WTC11 (cell line): Measurements from ENCODE around the gene MEPCE. TPM values are rescaled to one million over a fixed set of nuclear protein-coding genes. Genes with fewer than 3 reads are reported as not detected.

Experiments
- ATAC-seq: fragments of 200-7000 bp; cut with Tn5 transposase; 2 replicates; pipeline ENCODE4 v1.10.0; 2021; ENCODE audit warnings: mild to moderate bottlenecking, moderate library complexity
- CTCF ChIA-PET: fragments of 300-600 bp; sonication (Branson Sonifier 250); formaldehyde crosslinking; loops from one replicate; lab custom pipeline; 2021; ENCODE audit warnings: antibody characterized with exemption; lab: Charles Lee
- POLR2A ChIA-PET: fragments of 350-600 bp; sonication (Branson Sonifier 250); formaldehyde crosslinking; loops from one replicate; lab custom pipeline; 2021; ENCODE audit warnings: antibody characterized with exemption; lab: Charles Lee
- DNase-seq: peaks from one replicate; pipeline ENCODE4 v3.0.0; 2021; ENCODE audit warnings: low spot score
- H3K27ac Mint-ChIP-seq: 2 replicates; pipeline ENCODE4 v1.8.0; 2021; ENCODE audit warnings: mixed read lengths
- H3K27me3 Mint-ChIP-seq: 2 replicates; pipeline ENCODE4 v1.8.0; 2021; ENCODE audit warnings: low read depth, mild to moderate bottlenecking, moderate library complexity, mixed read lengths
- H3K36me3 Mint-ChIP-seq: 2 replicates; pipeline ENCODE4 v1.8.0; 2021; ENCODE audit warnings: mixed read lengths
- H3K4me1 Mint-ChIP-seq: 2 replicates; pipeline ENCODE4 v1.8.0; 2022; ENCODE audit warnings: mixed read lengths
- H3K4me3 Mint-ChIP-seq: 2 replicates; pipeline ENCODE4 v1.8.0; 2021; ENCODE audit warnings: mild to moderate bottlenecking, moderate library complexity, mixed read lengths
- H3K9me3 Mint-ChIP-seq: 2 replicates; pipeline ENCODE4 v1.8.0; 2021; ENCODE audit warnings: mixed read lengths
- ELF4 ChIP-seq: sonication (generic); formaldehyde crosslinking; IDR thresholded peaks from 2 replicates; pipeline ENCODE4 v1.8.1; 2022; ENCODE audit warnings: low read depth, mild to moderate bottlenecking, moderate library complexity, missing genetic modification reagents
- EMX1 ChIP-seq: fragments of 250-450 bp; sonication (Bioruptor Pico); IDR thresholded peaks from 2 replicates; pipeline ENCODE4 v1.8.0; 2021; ENCODE audit warnings: mild to moderate bottlenecking
- FOXP4 ChIP-seq: sonication (generic); formaldehyde crosslinking; IDR thresholded peaks from 2 replicates; pipeline ENCODE4 v1.8.0; 2022; ENCODE audit warnings: mild to moderate bottlenecking, missing genetic modification reagents
- GRHL2 ChIP-seq: fragments of 250-450 bp; sonication (Bioruptor Pico); IDR thresholded peaks from 2 replicates; pipeline ENCODE4 v1.8.0; 2022; ENCODE audit warnings: mild to moderate bottlenecking, moderate library complexity; ENCODE audit not compliant: insufficient replicate concordance, severe bottlenecking
- HMGXB4 ChIP-seq: sonication (generic); formaldehyde crosslinking; IDR thresholded peaks from 2 replicates; pipeline ENCODE4 v1.8.1; 2023; ENCODE audit warnings: mild to moderate bottlenecking, moderate library complexity, missing genetic modification reagents
- IRF1 ChIP-seq: sonication (generic); formaldehyde crosslinking; IDR thresholded peaks from 2 replicates; pipeline ENCODE4 v1.8.0; 2023; ENCODE audit warnings: missing genetic modification reagents
- JUN ChIP-seq: sonication (generic); formaldehyde crosslinking; IDR thresholded peaks from 2 replicates; pipeline ENCODE4 v1.8.0; 2023; ENCODE audit warnings: mild to moderate bottlenecking, missing genetic modification reagents
- NR1H2 ChIP-seq: sonication (generic); formaldehyde crosslinking; IDR thresholded peaks from 2 replicates; pipeline ENCODE4 v1.9.0; 2021; ENCODE audit warnings: mild to moderate bottlenecking, moderate library complexity, missing genetic modification reagents
- OVOL2 ChIP-seq: fragments of 250-450 bp; sonication (Bioruptor Pico); IDR thresholded peaks from 2 replicates; pipeline ENCODE4 v1.9.0; 2021; ENCODE audit warnings: mild to moderate bottlenecking, borderline replicate concordance
- RELA ChIP-seq: sonication (generic); formaldehyde crosslinking; IDR thresholded peaks from 2 replicates; pipeline ENCODE4 v1.8.1; 2022; ENCODE audit warnings: missing genetic modification reagents, mild to moderate bottlenecking, borderline replicate concordance
- RORB ChIP-seq: fragments of 250-450 bp; sonication (Bioruptor Pico); IDR thresholded peaks from 2 replicates; pipeline ENCODE4 v1.9.0; 2021; ENCODE audit warnings: mild to moderate bottlenecking
- SOX15 ChIP-seq: fragments of 250-450 bp; sonication (Bioruptor Pico); IDR thresholded peaks from 2 replicates; pipeline ENCODE4 v1.9.0; 2021; ENCODE audit warnings: mild to moderate bottlenecking
- SP1 ChIP-seq: sonication (generic); formaldehyde crosslinking; conservative IDR thresholded peaks from 2 replicates; pipeline ENCODE4 v1.8.1; 2022; ENCODE audit warnings: missing genetic modification reagents
- ZBTB21 ChIP-seq: sonication (generic); formaldehyde crosslinking; IDR thresholded peaks from 2 replicates; pipeline ENCODE4 v1.8.1; 2023; ENCODE audit warnings: mild to moderate bottlenecking, missing genetic modification reagents, borderline replicate concordance
- ZNF121 ChIP-seq: sonication (generic); formaldehyde crosslinking; IDR thresholded peaks from 2 replicates; pipeline ENCODE4 v1.8.0; 2023; ENCODE audit warnings: missing genetic modification reagents
- ZNF232 ChIP-seq: sonication (generic); formaldehyde crosslinking; IDR thresholded peaks from 2 replicates; pipeline ENCODE4 v1.8.0; 2022; ENCODE audit warnings: mild to moderate bottlenecking, missing genetic modification reagents
- ZNF281 ChIP-seq: sonication (generic); formaldehyde crosslinking; IDR thresholded peaks from 2 replicates; pipeline ENCODE4 v1.8.0; 2023; ENCODE audit warnings: mild to moderate bottlenecking, missing genetic modification reagents
- total RNA-seq: library from RNA; stranded (reverse); gene quantifications from 3 replicates; pipeline ENCODE4 v1.2.3, GENCODE V29; 2021
- TF ChIP-seq, protein P1 (sequence below): sonication (generic); formaldehyde crosslinking; IDR thresholded peaks from 2 replicates; pipeline ENCODE4 v1.8.1; 2022; ENCODE audit warnings: low read depth, missing genetic modification reagents, borderline replicate concordance
- TF ChIP-seq, protein P2 (sequence below): sonication (generic); formaldehyde crosslinking; conservative IDR thresholded peaks from 2 replicates; pipeline ENCODE4 v1.8.1; 2023; ENCODE audit warnings: mild to moderate bottlenecking, low read depth, missing genetic modification reagents, moderate library complexity

Gene MEPCE
- total RNA-seq, 1 experiment from 2014 or later, result 41.9 TPM

DNA sequence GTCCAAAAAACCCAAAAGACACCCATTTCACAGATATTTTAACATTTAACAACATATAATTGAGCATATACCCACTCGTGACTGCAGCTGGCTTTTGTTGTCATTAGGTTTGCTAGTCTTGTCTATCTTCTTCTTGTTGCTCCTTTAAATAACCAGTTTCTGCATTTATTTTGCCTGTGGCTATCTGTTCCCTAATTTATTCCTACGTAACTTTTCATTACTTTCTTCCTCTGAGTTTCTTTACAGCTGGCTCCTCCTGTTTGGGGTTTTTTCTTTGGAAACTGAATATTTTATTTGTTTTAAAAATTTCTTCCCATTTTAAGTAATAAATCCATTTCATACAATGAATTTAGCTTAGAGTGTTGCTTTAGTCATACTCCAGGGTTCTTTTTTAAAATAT lies 41.9 kb upstream of the MEPCE start (continued):
- no peak for TF ChIP-seq HMGXB4 (CRISPR knock-in tag)

- CTCF ChIA-PET, result interaction anchor here (1.0 to 1.2 kb wide), 2 partner anchors 8 to 18 kb away, joined by 4 to 5 read pairs; no protein-coding TSS in a partner anchor
- no peak overlapping the region for H3K27ac Mint-ChIP-seq
- DNase-seq (no peak), ATAC-seq (no peak)
- H3K4me1 Mint-ChIP-seq, result peaks cover 3% of the 10 kb centered on the region; the same call in 1 of the 2 replicates
- no peaks in the 10 kb centered on the region for H3K36me3 Mint-ChIP-seq
- no peak overlapping the region for H3K4me3 Mint-ChIP-seq
- H3K27me3 Mint-ChIP-seq, result peaks cover 3% of the 10 kb centered on the region
- POLR2A ChIA-PET, result no interaction called here
- no peak for TF ChIP-seq ELF4
- TF ChIP-seq JUN (CRISPR knock-in tag), result no peak
- TF ChIP-seq SOX15 (CRISPR knock-in tag), result no peak
- TF ChIP-seq, protein P1, sequence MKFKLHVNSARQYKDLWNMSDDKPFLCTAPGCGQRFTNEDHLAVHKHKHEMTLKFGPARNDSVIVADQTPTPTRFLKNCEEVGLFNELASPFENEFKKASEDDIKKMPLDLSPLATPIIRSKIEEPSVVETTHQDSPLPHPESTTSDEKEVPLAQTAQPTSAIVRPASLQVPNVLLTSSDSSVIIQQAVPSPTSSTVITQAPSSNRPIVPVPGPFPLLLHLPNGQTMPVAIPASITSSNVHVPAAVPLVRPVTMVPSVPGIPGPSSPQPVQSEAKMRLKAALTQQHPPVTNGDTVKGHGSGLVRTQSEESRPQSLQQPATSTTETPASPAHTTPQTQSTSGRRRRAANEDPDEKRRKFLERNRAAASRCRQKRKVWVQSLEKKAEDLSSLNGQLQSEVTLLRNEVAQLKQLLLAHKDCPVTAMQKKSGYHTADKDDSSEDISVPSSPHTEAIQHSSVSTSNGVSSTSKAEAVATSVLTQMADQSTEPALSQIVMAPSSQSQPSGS, result no peak
- no peak for TF ChIP-seq EMX1
- TF ChIP-seq SP1, result no peak
- no peak for TF ChIP-seq RORB
- TF ChIP-seq, protein P2, sequence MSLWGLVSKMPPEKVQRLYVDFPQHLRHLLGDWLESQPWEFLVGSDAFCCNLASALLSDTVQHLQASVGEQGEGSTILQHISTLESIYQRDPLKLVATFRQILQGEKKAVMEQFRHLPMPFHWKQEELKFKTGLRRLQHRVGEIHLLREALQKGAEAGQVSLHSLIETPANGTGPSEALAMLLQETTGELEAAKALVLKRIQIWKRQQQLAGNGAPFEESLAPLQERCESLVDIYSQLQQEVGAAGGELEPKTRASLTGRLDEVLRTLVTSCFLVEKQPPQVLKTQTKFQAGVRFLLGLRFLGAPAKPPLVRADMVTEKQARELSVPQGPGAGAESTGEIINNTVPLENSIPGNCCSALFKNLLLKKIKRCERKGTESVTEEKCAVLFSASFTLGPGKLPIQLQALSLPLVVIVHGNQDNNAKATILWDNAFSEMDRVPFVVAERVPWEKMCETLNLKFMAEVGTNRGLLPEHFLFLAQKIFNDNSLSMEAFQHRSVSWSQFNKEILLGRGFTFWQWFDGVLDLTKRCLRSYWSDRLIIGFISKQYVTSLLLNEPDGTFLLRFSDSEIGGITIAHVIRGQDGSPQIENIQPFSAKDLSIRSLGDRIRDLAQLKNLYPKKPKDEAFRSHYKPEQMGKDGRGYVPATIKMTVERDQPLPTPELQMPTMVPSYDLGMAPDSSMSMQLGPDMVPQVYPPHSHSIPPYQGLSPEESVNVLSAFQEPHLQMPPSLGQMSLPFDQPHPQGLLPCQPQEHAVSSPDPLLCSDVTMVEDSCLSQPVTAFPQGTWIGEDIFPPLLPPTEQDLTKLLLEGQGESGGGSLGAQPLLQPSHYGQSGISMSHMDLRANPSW (CRISPR knock-in tag), result no peak
- no peak for TF ChIP-seq RELA
- TF ChIP-seq ZNF121 (CRISPR knock-in tag), result no peak
- TF ChIP-seq, all 79 proteins: peak for 0
- H3K9me3 Mint-ChIP-seq, result no peaks in the 10 kb centered on the region
Observed at GRCh38 chr7:100389437-100390088, 40.1 kb upstream of the MEPCE start.

- ATAC-seq, result no peak
- Mint-ChIP-seq H3K9me3 (no peaks in the 10 kb centered on the region), H3K36me3 (no peaks in the 10 kb centered on the region), H3K4me3 (no peak overlapping the region), H3K4me1 (peaks cover 3% of the 10 kb centered on the region; the same call in 1 of the 2 replicates), H3K27ac (no peak overlapping the region), H3K27me3 (peaks cover 3% of the 10 kb centered on the region)
- ChIA-PET CTCF (interaction anchor here (0.5 to 1.2 kb wide), 2 partner anchors 18 to 89 kb away, joined by 4 to 5 read pairs; partner anchors contain the start of gene TSC22D4), POLR2A (no interaction called here)
- no peak for DNase-seq
- TF ChIP-seq IRF1, result no peak
- TF ChIP-seq EMX1, result no peak
- TF ChIP-seq NR1H2 (CRISPR knock-in tag), result no peak
- TF ChIP-seq ZBTB21 (CRISPR knock-in tag), result no peak
- TF ChIP-seq ZNF281 (CRISPR knock-in tag), result no peak
- TF ChIP-seq SP1, result no peak
- no peak for TF ChIP-seq OVOL2
- no peak for TF ChIP-seq FOXP4 (CRISPR knock-in tag)
- TF ChIP-seq GRHL2, result no peak
- no peak for TF ChIP-seq ZNF232 (CRISPR knock-in tag)
Observed at GRCh38 chr7:100390286-100391009, 39.2 kb upstream of the MEPCE start.
